Ishikawa (cell line): Measurements from ENCODE around the gene PLA2G4A.

Experiments used
- CEBPB ChIP-seq: IDR thresholded peaks from 2 replicates; pipeline ENCODE4 v1.6.1; 2012
- EP300 ChIP-seq: IDR thresholded peaks from 2 replicates; pipeline ENCODE4 v1.6.1; 2012; ENCODE audit warnings: borderline replicate concordance
- RAD21 ChIP-seq: IDR thresholded peaks from 2 replicates; pipeline ENCODE4 v1.6.1; 2012; ENCODE audit warnings: low read depth
- TAF1 ChIP-seq: IDR thresholded peaks from 2 replicates; pipeline ENCODE4 v1.6.1; 2012; ENCODE audit warnings: low read depth, mild to moderate bottlenecking
- TEAD4 ChIP-seq: IDR thresholded peaks from 2 replicates; pipeline ENCODE4 v1.6.1; 2012
- YY1 ChIP-seq: IDR thresholded peaks from 2 replicates; pipeline ENCODE4 v1.6.1; 2012; ENCODE audit warnings: low read depth
- ZBTB7A ChIP-seq: IDR thresholded peaks from 2 replicates; pipeline ENCODE4 v1.6.1; 2012; ENCODE audit warnings: low read depth
- TF ChIP-seq, protein P1 (sequence below): IDR thresholded peaks from 2 replicates; pipeline ENCODE4 v1.6.1; 2012
- TF ChIP-seq, protein P2 (sequence below): IDR thresholded peaks from 2 replicates; pipeline ENCODE4 v1.6.1; 2012; ENCODE audit warnings: low read depth, mild to moderate bottlenecking

DNA sequence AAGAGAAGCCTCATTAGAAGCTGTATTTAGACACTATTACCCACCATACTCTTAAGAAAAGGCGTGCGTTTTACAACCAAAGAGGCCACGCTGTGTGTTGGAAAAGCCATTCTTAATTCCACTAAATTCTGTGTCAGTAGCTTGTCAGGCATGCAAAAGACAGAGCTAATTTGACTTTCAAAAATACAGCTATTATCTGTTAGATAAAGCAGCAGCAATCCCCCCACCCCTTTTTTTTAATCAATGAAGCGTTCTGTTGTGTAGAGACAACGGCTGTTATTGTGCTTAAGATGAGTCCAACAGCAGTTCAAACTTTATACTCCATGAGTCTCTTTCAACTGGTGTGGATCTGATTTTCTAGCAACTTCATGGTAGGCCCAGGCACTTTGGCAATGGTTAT lies 43.5 kb downstream of the PLA2G4A start:
- TF ChIP-seq, protein P1, sequence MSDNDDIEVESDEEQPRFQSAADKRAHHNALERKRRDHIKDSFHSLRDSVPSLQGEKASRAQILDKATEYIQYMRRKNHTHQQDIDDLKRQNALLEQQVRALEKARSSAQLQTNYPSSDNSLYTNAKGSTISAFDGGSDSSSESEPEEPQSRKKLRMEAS: no peak
- TF ChIP-seq, protein P2, sequence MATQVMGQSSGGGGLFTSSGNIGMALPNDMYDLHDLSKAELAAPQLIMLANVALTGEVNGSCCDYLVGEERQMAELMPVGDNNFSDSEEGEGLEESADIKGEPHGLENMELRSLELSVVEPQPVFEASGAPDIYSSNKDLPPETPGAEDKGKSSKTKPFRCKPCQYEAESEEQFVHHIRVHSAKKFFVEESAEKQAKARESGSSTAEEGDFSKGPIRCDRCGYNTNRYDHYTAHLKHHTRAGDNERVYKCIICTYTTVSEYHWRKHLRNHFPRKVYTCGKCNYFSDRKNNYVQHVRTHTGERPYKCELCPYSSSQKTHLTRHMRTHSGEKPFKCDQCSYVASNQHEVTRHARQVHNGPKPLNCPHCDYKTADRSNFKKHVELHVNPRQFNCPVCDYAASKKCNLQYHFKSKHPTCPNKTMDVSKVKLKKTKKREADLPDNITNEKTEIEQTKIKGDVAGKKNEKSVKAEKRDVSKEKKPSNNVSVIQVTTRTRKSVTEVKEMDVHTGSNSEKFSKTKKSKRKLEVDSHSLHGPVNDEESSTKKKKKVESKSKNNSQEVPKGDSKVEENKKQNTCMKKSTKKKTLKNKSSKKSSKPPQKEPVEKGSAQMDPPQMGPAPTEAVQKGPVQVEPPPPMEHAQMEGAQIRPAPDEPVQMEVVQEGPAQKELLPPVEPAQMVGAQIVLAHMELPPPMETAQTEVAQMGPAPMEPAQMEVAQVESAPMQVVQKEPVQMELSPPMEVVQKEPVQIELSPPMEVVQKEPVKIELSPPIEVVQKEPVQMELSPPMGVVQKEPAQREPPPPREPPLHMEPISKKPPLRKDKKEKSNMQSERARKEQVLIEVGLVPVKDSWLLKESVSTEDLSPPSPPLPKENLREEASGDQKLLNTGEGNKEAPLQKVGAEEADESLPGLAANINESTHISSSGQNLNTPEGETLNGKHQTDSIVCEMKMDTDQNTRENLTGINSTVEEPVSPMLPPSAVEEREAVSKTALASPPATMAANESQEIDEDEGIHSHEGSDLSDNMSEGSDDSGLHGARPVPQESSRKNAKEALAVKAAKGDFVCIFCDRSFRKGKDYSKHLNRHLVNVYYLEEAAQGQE: no peak
- no peak for TF ChIP-seq TEAD4
- no peak for TF ChIP-seq ZBTB7A
- no peak for TF ChIP-seq YY1
- no peak for TF ChIP-seq TAF1
- no peak for TF ChIP-seq EP300
- no peak for TF ChIP-seq RAD21
- no peak for TF ChIP-seq CEBPB
